Hematopoietic multipotent progenitor cell (in vitro differentiated cells): ENCODE results near the gene COL3A1. TPM values are rescaled to one million over a fixed set of nuclear protein-coding genes. Genes with fewer than 3 reads are reported as not detected.

Experiments used
- DNase-seq, 3 donors: peaks; one replicate each; pipeline ENCODE4 v3.0.0-alpha.2; 2011 to 2015; ENCODE audit warnings: low read depth in 2 of 3, low spot score in 2 of 3
- total RNA-seq: library from RNA; depleted of rRNA; stranded (reverse); fragments of >200 nt; gene quantifications from one replicate; pipeline ENCODE4 v1.2.3, GENCODE V29; 2012

COL3A1 gene
- total RNA-seq, 1 donor, result not detected

DNA sequence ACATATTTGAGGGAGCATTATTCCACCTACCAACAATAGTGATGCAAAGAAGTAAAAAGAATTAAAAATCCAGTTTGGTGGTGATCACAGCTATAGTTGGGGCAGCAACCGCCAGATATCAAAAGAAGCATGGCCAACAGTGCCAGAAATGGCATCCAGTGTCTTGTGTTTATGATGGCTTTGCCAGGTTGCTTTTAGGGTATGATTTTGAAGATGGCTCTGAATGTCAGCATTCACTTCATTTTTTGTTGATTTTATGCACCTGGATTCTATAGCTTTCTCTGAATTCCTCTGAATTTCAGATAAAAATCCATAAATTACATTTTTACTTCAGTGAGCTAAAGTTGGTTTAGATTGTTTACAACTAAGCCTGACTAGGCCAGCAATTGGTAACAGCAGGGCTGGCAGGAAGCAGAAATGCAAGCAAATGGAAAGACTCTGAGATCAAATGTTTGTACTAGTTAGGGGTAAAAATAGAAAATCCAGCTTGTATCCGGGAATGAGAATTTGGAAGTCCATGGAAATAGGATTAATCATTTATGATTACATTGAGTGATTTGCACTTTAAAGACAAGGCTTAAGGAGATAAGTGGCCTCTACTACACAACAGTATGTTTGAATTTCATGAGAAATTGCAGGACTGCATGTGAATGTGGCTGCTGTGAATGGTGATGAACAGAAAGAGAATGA lies 40.4 kb downstream of the COL3A1 start:
- no peak for DNase-seq

DNA sequence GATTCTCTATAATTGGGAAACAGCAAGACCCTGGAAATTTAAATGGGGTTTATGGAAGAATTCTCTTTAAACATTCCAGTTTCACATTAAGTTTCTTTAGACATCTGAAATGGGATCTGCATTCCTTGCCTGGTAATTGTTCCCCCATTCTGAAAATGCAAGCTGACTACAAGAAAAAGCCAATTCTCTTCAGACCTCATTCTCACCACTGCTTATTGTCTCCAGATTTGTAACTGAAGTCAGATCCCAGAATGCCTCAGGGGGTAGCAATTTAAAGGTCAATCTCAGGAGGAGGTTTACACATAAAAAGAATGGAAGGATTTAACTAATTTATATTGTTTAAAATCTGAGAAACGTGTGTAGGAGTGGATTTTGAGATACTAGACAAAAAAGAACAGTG lies 41.2 kb downstream of the COL3A1 start:
- no peak for DNase-seq

DNA sequence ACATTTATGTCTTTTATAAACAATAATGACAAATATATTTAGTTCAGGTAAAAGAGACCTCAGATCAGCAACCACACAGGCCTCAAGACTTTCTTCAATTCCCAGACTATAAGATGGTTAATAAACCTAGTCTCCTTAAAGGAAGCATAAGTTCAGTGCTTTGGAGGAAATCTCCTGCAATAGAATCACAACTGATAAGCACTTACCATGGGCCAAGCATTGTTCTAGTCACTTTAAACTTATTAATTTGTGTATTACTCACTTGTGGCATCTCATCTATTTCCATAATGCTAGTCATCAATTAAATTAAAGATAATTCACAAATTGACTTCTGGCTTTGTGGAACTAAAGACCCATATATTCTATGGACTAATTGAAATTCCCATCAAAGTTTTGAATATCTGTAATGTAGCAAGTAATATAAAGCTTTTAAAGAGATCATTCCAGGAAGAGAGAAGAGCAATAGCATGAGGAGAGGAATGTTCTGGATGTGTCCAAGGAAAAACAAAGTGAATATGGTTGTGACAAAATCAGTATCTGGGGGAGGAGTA lies 42.2 kb downstream of the COL3A1 start:
- DNase-seq, result no peak

DNA sequence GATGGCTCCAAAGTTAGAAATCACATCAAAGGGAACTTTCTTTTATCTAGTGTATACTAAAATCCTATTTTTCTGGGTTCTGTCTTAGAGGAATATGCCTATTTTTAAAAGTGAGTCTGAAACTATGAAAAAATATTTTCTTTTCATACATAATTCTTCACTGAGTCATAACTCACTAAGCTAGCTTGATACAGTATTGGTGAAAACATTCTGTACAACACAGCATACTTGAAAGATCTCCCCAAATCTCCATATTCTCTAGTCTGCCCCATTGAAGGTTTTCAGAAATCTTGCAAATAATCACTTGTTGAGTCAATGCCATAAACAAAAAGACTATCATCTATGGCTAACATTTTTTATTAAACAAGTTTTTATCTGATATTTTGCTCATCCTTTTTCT lies 44.5 kb downstream of the COL3A1 start:
- no peak for DNase-seq

DNA sequence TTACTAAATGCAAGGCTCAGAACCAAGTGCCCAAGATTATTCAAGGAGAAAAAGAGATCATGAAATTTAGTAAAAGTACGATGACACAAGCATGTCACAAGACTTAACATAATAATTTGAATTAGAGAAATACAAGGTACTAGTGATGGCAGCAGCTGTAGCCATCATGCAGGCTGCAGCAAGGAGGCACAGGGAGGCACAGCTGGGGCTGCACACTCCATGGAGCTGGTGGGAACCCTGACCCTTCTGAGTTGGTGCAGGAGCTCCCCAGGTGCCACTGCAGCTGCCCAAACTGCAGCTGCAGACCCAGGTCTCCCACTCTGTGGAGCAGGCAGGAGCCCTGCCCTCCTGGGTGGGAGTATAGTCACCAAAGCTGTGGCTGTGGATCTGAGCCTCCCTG lies 46.0 kb downstream of the COL3A1 start:
- DNase-seq, result no peak

DNA sequence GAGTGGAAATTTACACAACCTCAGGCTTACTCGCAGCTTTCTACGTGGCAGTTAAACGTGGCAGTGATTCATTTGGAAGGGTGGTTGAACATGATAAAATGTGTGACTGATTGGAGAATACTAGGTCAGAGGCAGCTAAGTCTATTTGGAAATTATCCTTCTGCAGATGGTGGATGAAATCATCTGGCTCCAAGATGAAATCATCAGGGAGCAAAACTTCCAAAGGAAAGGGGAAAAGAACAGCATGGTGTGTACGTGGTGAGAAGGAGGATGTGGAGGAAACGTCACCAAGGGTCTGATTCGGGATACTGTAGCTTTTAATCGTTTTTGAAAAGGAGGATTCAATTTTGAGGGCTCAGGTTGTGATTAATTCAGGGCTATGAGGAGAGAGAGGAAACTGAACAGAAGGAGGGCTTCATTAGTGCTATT lies 47.9 kb downstream of the COL3A1 start:
- DNase-seq, result no peak

DNA sequence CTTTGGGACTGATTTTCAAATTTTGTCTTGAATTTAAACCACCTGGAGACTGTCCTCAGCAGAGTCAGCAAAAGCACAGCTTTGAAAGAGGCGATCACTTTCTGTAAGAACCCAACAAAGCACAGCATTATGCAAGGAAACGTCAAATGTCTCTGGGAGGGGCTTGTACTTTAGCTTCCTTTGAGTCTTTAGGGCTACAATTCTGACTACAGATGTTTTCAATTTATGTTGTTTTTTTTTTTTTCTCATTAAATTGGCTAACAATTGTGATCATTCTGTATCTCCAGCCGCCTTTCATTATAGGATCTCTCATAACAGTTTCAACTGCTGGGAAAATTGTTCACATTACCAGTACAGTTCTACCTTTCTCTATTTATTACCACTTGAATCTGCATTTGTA lies 48.3 kb downstream of the COL3A1 start:
- DNase-seq, result no peak

DNA sequence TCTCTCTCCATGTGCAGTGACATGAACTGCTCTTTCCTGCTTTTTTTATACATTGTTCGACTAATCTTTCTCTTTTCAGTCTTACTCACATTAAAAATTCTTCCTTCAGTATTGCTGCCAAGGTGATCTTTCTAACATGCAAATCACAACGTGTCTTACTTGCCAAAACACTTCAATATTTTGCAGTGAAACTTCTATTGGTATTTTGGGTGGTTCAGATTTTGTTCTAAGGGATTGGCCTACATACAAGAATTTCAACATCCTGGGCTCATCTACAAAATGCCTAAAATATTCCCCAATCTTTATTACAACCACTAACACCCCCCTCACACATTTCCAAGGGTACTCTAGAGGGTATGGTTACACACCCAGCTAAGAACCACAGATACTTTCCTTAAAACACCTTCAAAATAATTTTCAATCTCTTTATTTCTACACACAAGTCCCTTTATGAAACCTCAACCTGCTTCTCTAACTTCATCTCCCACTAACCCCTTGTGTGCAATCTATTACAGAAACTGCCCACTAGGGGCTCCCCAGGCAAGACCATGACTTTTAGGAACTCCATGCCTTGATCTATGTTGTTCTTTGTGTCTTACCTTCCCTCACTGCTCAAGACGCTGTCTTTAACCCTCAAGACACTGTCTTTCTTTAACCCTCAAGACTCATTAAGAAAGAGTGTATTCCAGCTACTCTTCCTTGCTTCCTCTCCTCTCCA lies 50.9 kb downstream of the COL3A1 start:
- no peak for DNase-seq

DNA sequence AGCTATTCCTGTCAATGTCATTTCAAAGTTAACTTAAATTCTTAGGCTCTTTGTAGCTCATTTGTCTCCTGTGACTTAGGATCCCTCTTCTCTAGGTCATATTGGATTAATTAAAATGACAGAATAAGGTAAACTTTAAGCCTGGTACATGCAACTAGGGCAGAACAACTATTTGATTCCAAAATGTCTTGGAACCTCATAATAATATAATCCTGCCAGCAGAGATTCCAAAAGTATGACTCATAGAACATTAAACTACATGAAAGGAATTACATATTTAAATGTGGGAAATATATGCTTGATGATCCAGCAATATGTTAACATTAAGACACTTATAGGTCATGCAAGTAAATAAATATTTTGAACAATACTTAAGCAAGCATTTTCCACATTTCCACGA lies 63.3 kb downstream of the COL3A1 start:
- no peak for DNase-seq

DNA sequence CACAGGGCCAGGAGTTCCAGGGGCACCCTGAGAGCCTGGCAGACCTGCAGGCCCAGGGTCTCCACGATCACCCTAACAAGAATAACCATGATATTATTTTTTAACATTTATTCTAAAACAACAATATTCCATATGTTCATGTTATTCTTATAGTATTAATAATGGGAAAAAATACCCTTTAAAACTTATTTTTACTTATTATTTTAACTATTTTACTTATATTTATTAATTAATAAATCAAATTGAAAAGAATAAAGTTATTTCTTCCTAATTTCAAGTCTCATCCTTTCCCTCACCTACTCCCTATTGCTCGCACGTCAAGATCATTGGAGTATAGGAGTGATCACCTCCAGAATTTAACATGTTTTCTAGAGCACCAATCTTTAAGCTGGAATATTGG lies 71.7 kb downstream of the COL3A1 start:
- no peak for DNase-seq

DNA sequence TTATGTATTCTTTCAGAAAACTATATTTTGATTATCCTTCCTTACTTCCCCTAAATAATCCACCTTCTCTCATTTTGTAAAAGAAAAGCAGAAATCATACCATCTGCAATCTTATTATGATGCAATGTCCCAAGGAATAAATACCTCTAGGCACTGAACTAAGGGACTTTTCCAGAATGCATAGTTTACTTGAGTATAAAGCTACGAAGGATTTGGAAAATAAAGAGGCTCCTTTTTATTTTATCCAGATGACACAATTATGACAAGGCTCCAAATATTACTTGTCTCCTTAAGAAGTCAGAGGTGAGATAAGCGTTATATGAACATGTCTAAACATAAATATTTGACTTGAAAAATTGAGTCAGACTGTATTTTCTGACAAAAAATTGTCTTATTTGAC lies 72.1 kb downstream of the COL3A1 start:
- no peak for DNase-seq

DNA sequence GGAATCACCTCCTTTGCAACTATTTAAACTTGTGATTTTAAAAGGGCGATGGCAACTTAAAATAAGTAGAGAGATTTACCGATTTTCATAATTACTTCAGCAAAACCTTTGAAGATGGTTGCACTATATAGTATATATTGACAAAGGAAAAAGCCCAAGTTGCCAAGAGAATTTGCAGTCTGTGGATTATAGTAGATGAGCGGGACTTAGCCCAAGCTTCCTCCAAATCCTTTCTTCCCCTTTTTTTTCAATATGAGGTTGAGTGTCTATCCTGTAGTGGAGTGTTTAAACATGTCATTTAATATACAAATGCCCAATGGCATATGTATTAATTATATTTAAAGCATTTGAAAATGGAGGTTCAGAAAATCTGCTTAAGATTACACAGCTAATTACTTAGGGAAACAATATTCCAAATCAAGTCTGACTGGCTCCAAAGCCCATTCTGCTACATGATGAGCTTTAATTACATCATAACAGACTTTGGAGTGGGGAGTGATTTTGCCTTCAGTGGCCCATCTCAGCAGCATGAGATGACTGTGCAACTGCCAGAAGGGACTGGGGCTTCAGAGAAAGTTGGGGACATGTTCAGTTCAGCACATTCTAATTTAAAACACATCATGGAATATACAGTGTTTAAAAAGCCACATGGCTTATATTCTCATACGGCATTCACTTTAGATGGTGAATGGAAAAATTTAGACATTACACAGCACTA lies 73.2 kb downstream of the COL3A1 start:
- DNase-seq, result no peak

DNA sequence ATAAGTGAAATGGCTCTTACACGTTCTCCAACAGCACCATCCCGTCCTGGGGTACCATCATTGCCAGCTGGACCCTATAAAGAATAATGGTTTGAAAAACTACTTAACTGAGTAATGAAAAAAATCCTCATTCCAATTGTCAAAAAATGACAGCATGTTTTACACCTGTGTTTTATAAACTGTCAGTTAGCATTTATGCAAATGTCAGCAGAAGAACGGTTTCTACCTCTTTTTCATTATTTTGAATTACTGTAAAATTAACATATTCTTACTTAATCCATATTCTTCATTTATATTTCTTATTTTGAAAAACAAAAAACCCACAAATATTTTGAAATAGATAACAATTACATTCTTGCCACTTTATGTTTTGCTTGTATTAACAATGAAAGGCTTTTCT lies 74.0 kb downstream of the COL3A1 start:
- DNase-seq, result no peak

DNA sequence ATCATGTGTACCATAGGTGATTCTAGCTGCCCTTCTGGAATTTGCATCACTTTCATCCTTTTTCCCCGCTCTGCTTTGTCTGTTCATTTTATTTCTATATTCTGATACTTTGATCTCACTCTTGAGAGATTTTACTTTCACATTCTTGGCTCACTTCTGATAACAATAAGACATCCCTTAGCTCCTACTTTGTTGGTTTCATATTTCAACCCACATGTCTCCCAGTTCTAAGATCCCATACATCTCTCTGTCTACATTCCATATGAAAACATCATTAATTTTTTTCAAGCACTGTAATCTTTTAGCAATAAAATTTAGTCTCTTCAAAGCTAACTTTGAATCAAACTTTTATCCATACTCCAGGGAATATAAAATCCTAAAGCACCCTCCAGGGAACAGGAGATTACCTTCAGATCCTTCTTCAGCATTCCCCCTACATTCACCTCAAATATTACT lies 75.6 kb downstream of the COL3A1 start:
- DNase-seq, result no peak

DNA sequence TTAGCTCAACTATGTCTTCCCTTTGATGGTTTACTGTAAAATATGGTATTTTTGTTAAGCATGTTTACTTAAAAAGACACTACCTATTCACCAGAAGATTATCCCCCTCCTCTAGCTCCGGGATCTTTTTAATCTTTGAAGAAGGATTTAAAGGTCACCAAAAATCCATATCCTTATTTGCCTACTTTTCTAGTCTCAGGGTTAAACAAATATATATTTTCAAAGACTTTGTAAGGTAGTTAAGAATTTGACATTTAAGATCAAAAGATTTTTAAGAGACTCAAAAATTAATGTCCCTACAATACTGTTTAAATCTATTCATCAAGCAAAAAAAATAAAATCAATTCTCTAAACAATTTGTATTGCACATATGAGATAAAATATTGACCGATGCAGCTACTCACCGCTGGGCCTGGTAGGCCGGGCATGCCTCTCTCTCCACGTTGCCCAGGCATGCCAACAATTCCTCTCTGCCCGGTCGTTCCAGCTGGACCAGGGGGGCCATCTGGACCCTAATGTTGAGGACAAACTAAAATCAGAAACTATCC lies 76.1 kb downstream of the COL3A1 start:
- DNase-seq, result no peak

DNA sequence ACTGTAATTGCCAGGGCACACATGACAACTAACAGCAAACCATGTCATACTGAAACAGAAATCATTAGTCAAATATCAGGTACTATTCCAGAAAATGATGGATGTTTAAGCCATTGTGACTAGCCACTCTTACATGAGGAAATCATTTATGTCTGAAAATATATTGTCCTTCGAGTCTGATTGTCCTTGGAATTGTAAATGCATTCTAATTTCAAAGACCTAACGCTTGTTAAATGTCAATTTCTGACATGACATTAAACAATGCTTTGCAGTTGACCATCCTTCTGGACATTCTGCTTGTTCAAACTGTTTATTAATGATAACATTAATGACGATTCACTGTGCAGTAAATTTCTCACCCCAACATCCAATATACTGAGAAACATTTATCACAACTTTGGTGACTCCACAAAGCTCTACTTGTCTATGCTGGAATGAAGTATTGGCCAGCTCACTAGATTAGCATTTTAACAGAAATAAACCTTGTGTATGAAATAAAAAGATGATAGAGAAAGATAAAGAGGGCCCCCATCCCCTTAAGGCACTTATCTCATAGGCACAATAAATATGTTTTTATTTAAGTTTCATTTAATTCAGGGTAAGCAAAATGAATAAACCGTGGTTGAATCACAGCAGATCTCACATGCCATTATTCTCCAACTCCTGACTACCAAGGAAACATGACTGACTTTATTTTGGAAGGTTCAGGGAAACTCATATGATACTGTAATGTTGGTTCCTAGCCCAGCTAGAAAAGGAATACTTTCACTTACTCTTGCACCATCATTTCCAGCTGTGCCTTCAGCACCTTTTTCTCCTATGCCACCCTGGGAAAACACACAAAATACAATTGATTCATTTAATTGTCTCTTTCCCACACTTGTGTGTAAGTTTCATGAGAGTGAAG lies 82.3 kb downstream of the COL3A1 start:
- DNase-seq, result no peak

DNA sequence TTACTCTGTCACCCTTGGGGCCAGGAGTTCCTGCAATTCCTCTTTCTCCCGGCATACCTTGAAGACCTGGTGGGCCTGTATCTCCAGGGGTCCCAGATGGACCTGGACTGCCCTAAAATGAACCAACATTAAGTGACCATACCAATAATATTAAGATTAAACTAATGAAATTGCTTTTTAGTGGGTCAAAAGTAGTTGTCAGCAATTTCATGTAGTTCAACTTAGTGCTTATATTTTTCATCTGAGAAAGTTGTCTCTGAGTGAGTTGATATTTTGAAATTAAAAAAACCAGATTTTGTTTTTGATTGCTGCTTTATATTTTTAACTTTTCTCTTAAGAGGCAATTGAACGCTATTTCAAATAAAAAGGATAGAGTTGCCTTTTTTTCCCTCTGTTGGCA lies 83.1 kb downstream of the COL3A1 start:
- no peak for DNase-seq

DNA sequence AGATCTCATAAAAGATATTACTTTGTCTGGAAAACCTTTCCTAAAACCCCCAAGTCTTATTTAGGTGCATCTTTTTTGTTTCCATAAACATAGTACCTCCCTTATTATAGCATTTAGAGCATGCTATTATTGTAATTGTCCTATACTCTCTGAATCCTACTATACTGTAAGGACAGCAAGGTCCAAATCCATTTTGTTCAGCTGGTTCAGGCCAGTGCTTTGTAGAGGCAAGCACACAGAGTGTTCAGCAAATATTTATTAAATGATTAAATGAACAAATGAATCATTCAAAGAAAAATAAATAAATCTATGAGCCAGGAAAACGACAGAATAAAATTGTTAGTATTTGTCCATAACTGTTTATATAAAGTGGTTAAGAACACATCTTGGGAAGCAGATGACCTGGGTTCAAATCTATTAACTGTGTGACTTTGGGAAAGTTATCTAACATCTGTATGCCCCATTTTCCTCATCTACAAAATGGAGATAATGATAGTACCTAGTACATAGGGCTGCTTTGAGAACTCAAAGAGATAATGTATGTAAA lies 86.0 kb downstream of the COL3A1 start:
- no peak for DNase-seq
